ENCODE data around the gene QRICH1.
A peak's percentile ranks its signal among the peaks of the same experiment; 100 is the strongest.

QRICH1 gene

DNA sequence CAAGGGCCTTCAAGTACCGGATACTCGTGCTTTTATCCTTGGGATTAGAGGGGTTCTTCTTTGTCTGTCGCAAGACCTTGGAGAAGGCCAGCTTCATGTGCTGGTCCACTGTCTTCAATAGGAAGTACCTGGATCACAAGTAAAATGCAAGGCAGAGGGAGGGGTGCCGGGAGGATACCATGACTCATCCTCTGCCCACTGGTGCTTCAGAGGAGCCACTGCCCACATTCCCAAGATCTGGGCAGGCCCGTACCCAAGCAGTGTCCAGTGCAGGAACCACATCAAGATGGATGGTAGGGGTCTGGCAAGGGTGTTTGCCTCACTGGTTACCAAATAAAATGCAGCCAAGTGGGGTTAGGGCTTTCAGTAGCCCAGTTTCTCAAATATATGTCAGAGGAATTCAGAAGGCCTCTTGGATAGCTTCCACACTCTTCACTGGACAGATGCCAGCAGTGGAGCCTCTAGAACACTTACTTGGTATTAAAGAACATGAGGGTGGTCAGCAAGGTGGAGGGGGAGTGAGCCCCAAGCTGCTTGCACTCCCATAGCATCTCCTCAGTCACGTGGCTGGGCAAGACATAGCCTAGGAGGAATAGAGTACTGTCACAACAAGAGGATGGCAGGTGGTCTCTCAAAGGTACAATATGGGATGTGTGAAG lies 61.1 kb downstream of the QRICH1 start:
- DNase-seq, result no peak

DNA sequence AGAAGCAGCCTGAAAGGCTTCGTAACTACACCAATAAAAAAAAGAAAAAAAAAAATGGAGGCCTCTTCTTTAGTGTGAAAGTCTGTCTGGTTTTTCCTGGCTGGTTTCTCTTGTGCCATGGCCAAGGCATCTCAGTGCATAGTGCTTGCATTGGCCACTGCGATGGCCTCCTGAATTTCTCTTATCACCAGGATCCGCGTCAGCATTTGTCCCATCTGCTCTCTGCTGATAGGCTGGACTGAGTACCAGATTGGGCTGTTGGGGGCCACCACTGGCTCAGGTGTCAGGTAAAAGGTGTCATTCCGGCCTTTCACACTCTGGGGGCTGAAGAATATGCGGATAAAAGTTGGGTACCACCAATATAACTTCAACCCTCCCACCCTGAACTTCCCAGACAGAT lies 63.5 kb downstream of the QRICH1 start:
- no peak for DNase-seq

DNA sequence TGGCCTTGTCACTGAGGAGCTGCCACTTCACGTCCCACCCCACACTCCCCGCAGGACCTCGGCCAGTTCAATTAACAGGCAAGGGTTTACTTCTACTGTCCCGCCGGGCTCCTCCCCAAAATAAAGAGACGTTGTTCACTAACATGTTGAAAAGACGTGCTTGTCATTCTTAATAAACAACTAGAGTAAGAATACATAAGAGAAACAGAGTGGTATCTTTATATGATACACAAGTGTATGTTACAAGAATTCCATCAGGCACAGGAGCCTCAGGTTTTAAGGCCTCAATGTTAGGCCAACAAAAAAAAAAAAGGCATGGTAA lies 64.3 kb downstream of the QRICH1 start:
- DNase-seq, result no peak

DNA sequence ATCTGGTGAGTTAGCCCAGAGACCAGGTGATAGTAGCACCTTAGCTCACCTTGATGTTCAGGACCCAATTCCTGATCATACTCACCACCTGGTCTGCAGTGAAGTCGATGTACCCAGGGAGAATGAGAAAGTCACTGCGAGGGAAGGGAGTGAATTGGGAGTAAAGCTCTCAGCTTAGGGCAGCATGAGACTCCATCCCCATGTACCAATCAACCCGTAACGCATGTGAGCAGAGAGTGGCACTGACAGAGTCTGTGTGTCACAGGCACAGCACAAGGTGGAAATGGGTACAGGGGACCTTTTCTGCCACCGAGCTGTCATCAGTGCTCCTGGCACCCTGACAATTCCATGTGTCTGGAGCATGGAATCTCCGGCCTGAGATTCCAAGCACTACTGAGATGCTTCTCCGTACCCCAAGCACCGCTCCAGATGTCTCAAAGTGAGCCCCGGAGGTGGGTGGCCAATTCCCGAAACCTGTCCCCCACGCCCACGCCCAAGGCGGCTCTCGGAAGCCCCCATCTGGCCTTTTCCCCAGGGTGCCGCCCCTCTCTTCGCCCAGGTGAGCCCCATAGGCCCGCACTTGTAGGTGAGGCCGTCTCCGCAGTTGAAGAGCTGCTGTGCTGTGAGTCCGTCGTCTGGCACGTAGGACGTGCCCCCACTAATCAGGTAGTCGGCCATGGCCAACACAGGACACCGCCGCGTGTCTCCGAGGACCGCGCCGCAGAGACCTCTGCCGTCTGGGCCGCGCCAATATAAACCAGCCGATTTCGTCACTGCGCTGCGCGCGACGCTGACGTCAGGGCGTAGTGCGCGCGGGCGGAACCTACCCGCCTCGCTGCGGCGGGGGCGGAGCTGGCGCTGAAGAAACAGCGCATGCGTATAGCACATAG lies 65.0 kb downstream of the QRICH1 start, which contains the start of gene IMPDH2:
Gene IMPDH2, minus strand, starts transcription at position 726 of the 890 bp plus-strand sequence. Its CDS starts 48 bp downstream, at position 678.
- DNase-seq, result peak; percentile 90

DNA sequence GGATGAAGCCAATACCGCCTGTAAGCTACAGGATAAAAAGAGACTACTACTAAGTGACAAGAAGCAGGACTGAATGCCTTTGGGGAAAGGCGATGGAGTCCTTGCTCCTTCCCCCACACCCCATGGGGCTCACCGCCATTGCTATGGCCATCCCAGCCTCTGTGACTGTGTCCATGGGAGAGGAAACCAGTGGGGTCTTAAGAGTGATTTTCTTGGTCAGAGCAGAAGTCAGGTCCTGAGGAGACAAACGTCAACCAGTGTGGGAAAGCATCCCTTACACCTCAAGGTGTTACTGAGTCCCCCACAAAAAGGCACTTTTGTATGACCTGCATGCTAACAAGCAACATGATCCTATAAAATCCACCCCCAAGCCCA lies 65.6 kb downstream of the QRICH1 start:
- DNase-seq, result no peak

DNA sequence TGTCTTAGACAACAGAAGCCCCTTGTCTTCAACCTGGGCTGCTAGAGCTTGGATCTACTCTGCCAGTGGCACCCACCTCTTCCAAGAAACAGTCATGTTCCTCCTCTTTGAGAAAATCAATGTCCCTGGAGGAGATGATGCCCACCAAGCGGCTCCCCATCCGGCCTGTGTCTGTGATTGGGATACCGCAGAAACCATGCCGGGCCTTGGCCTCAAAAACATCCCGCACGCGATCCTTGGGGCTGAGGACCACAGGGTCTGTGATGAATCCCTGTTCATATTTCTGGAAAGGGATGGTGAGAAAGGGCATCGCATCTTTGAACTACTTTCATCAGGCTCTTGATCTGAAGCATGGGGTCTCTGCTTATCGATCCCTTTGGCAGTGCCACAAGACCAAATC lies 66.2 kb downstream of the QRICH1 start:
- DNase-seq, result no peak

DNA sequence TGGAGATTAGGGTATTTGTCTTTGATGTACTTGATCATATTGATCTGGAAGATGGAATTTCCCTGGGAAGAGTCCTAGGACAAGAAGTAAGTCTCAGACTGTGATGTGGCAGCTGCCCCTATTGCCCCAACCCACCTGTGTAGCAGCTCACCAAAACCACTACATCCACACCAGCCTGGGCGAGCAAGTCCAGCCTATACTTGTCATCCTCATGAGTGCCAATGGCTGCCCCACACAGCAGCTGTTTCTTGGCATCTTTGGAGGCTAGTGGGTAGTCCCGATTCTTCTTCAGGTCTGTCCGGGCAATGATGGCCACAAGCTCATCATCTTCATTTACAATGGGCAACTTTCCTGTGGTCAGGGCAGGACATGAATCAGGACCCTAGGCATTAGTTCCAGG lies 67.3 kb downstream of the QRICH1 start:
- DNase-seq, result no peak

DNA sequence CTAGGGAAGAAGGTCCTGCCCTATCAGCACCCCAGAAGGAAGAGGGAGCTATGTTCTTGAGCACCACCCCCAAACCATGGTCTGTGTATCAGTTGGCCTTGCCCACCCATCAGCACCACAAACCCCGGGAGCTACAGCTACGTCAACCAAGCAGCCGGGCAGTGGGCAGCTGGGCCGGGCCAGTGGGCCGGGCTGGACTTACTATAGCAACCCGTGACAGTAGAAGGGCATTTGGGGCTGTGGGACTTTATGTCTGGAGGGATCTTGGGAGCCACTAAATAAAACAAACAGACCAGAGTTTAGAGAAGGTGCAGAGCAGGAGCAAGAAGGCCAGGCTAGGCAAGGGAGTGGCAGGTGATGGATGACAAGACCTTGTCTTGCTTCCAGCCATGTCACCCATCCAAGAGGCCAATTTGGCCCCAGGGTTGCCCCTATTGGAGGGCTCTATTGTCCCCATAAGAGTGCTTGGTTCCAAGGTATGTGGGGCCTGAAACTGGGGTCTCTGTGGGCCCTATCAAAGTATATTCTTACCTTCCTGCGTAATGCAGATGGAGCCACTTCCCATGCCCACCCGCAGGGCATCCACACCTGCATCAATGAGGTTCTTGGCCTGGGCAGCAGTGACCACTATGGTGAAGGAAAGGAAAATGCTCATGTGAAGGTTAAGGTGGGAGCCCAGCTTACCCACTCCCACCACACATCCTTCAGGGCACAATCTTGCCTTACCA lies 67.9 kb downstream of the QRICH1 start:
- no peak for DNase-seq

DNA sequence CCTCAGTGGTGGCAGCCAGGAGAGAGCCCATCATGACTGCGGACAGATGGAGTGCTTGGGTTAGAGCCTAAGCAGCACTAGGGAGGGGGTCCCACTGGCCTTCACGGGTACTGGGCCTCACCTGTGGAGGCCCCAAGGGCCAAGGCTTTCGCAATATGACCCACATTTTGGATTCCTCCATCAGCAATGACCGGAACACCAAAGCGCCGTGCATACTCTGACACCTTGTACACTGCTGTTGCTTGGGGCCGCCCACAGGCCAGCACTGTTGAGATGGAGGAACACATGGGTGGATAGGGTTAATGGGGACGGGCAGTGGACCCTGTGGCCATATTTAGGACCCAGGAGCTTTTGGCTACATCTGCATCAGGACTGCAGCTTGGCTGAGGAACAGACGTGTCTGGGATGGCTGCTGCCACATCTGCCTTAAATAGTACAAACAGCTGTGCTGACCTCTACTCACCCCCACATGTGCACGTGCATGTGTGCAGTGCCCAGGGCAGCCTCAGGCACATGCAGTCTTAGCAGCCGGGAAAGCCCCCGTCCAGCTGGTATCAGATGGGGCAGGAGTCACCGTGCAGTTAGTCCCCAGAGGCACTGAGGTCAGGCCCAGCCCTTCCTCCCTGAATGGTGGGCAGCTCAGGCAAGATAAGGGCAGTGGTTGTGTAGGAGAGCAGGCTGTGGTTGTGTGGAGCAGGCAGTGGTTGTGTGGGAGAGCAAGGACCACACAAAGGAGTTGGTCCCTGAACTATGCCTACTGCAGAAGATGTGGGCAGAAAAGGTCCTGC lies 68.7 kb downstream of the QRICH1 start:
- no peak for DNase-seq

DNA sequence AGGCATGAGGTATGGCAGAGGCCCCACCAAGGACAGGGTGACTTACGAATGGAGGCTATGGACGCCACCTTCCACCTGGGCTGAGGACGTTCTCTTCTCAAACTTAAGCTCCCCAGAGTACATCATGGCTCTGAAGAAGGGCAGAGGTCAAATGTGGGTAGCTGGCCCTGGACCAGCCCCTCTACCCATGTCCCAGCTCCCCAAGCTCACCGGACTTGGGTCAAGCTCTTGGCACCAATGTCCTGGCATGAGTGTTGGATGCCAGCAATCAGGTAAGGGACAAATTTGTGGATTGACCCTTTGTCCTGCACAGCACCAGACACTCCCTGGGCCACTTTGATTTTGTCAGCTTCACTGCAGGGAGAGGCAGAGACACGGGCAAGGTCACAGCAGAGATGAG lies 69.4 kb downstream of the QRICH1 start:
- no peak for DNase-seq

DNA sequence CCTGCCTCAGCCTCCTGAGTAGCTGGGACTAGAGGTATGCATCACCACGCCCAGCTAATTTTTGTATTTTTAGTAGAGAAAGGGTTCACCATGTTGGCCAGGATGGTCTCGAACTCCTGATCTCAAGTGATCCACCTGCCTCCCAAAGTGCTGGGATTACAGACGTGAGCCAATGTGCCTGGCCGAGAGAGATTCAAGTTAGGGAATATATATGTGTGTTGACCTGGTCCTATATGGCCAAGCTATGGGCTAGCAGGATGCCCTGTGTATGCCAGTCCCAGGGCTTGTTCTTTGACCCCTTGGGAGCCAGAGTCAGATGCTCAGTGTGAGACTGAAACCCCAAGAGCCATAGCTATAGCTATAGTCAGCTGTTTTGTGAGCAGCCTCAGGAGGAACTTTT lies 70.1 kb downstream of the QRICH1 start:
- DNase-seq, result no peak

DNA sequence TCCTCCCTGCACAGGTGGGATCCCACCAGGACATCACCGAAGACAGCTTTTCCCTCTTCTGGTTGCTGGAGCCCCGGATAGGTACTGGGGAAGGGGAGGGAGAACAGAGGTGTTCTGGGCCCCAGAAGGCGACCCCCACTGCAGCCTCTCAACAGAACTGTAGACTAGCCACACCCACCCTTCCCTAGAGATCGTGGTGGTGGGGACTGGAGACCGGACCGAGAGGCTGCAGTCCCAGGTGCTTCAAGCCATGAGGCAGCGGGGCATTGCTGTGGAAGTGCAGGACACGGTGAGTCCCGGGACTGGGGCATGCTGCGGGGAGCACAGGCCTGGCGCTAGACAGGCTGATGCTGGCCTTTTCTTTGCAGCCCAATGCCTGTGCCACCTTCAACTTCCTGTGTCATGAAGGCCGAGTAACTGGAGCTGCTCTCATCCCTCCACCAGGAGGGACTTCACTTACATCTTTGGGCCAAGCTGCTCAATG lies 71.1 kb downstream of the QRICH1 start:
- DNase-seq, result no peak

DNA sequence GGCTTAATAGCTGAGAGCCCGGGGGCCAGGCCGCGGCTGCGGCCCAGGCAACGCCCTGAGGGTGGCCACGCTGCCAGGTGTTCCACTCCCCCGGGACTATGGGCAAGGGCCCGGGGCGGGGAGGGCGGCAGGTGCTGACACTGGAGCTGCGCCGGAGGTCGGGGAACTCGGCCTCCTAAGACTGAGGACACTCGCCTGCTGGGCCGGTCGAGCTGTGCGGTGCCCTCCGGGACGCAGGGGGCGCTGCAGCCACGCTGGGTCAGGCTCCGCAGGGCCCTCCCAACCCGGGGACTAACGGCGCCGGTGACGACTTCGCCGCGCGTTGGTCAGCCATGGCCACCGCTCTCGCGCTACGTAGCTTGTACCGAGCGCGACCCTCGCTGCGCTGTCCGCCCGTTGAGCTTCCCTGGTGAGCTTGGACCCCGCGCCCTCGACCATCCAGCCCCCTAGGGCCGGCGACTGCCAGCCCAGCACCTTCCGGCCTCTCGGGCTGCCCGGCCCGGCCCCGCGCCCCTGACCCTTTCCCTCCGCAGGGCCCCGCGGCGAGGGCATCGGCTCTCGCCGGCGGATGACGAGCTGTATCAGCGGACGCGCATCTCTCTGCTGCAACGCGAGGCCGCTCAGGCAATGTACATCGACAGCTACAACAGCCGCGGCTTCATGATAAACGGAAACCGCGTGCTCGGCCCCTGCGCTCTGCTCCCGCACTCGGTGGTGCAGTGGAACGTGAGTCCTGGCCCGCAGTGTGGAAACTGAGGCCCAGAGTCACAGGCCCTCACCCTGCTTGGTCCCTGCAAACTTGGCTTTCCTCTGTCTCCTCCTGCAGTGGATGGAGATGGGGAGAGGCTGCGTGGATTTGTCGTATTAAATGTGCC lies 71.8 kb downstream of the QRICH1 start, which contains the start of gene NDUFAF3:
Gene NDUFAF3, plus strand, starts transcription at position 309 of the 875 bp plus-strand sequence. Its CDS starts 24 bp downstream, at position 333.
- peak; percentile 80 for DNase-seq

DNA sequence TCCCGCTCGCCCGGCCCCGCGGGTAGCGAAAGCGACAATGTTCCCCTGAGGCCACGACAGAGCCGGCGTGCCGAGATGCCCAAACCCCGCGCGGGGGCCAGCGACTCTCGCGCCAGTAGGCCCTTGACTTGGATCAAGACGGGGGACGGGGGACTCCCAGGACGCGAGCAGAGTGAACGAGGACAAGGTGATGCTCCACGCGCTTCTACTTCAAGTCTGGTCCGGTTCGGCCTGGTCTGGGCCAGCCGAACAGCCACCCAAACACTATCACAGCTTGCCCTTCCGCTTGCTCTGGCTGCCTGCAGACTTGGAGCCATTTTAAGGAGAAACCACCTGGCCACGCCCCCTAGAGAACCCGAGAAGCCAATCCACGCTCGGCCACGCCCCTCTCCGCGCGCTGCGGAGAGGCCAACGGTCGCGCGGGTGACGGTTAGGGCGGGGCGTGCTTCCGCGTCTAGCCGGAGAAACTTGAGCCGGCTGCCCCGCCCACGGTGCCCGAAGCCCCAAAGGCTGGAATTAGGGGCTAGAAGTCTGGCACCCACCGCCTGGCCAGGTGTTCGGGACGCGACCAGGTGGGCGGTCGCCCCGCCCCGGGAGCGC lies 72.6 kb downstream of the QRICH1 start:
- peak; percentile 95 for DNase-seq

DNA sequence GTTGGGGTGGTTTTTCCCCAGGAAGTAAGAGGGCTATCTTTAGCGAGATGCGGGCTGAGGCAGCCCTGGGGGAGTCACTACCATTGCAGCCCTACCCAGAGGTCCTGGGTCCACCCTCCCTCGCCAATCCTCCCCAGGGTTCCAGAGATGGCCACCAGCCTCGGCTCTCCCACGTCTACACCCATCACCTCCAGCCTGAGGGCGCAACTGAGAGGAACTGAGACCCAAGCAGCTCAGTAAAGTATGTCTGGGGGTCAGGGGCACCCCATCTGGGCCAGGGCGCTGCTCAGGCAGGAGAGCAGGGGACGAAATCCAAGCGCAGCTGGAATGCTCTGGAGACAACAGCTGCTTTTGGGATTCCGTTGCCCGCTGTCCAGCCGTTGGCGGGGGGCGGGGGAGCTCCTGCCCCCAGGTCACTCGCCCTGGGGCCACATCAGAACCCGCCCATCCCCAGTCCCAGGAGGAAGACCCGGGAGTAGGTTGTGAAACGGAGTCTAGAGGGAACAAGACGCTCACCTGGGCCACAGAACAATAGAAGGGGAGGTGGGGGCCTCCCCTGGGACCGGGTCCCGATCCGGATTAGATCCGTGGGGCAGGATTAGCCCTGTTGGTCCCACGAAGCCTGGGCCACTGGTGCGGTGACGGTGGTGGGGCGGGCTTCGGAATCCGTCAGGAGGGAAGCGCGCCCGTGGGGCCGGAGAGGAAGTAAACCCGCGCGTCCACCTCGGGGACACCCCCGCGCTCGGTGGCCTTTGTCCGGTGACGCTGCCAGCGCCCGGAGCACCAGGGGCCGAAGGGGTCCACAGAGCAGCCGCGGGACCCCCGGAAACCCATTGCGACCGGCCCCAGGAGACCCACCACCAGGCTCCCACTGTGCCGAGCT lies 73.3 kb downstream of the QRICH1 start:
- DNase-seq, result no peak

DNA sequence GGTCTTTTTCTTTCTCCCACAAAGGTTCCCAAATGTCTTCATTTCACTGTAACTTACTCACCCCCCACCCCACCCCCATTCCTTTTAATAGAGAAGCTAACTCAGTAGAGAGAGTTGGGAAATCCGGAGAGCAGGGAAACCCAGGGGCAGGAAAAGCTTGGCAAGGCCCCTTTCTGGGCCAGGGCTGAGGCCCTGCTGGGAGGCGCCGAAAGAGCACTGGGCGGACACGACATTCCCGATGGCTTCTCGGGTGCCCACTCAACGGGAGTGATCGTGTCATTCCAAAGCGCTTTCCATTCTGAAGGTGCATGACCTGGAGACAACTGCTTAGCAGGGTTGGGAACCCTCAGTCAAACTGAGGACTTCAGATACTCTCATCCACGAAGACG lies 73.9 kb downstream of the QRICH1 start:
- DNase-seq, result no peak

DNA sequence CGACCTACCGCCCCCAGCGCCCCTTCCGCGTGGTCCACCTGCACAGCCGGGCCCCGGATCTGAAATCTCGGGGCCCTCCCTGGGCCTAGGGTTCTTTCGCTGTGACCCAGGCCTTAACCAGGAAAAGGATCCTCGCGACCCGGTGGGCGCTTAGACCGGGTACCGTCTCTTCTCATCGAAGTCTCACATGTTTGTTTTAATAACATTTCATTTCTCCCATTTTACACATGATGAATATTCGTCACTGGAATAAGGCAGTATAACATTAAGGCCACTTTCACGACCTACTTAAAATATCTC lies 75.2 kb downstream of the QRICH1 start:
- DNase-seq, result no peak

DNA sequence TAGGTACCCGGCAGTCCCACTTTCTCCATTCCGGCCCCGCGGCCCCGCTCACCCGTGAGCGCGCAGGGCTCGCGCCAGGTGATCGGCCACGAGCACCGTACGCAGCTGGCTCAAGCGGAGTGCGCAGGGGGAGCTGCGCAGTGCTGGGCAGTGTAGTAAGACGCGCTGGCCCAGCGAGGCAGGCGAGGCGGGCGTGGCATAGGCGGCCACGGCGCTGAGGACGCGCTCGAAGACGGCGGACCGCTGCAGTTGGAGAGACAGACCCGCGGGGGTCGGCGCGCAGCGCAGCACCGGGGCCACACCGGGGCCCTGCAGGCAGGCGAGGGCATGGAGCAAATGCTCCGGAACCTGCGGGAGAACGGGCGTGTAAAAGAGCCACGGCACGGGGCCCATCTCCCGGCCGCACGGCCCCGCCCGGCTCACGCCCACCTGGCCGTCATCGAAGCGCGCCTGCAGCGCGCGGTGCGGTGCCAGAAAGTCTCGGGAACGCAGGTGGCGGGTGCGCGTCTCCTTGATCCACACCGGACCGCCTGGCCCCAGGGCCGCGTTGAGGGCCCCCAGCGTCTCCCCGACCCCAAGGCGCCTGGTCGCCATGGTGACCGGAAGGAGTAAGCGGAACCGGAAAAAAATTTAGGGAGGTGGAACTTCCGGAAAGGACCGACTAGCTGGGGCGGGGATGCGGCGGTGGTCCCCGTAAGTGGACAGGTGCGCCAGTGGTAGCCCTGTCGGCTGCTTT lies 75.7 kb downstream of the QRICH1 start, which contains the start of gene DALRD3:
Gene DALRD3, minus strand, starts transcription at position 610 of the 736 bp plus-strand sequence. Its CDS starts 16 bp downstream, at position 594.
- peak; percentile 59 for DNase-seq

DNA sequence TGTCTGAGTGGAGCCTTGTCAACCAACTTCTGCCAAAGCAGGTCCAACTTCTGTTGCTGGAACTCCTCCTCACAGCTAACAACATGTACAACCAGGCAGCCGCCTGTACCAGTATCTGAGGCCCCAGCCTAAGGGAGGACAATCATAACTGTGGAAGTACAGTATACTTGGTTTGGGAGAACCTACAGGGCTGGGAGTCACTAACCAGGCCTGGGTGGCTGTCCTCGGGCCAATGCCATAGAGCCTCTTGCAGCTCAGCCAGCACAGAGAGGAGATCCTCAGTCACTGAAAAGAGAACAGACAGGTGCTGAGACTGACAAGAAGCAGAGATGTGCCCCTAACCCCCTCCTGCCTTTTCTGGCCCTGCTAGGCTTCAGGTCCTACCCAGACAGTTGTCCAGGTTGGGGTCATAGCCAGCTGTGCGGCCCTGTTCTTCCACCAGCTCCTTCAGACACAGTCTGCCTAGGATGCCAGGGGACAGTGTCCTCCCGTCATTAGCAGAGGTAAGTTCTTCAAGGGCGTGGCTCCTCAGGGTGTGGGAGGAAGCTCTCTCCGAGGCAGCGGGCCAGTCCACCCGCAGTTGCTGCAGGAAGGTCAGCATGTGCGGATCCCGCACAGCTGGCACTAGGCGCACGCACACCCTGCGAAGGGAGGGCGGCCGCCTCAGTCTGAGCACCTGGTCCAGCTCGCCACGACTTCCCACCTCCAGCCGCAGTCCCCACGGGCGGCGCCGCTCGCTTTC lies 76.5 kb downstream of the QRICH1 start:
- DNase-seq, result no peak

Measured in NCI-H1092 (cell line).